Measurements from ENCODE around the gene CXorf58. TPM values are rescaled to one million over a fixed set of nuclear protein-coding genes. Genes with fewer than 3 reads are reported as not detected.

CXorf58 gene
- total and polyA plus RNA-seq, 3 donors from 2014 or later = 2.6 to 6.5 (median 5.7) TPM

GRCh38 chrX:23870041-23870440 lies 37.8 kb upstream of the CXorf58 start:
- TF ChIP-seq POLR2A (IDR thresholded peaks at IDR 0.05) = no peak
- no peak for TF ChIP-seq CTCF (IDR thresholded peaks at IDR 0.05)
- intact Hi-C loops (cut with DNase I; ENCODE audit: low total_unique reads) = no loop called here
- Histone ChIP-seq H3K27ac (no peak overlapping the region), H3K9me3 (no peaks in the 10 kb centered on the region), H3K36me3 (ENCODE audit: low read depth, missing control alignments) (no peaks in the 10 kb centered on the region), H3K4me3 (no peak overlapping the region), H3K27me3 (no peaks in the 10 kb centered on the region), H3K4me1 (no peaks in the 10 kb centered on the region)
- WGBS, 2 donors = 97 to 100% methylated on average over 2 of the region's 2 CpGs
- no peak for DNase-seq

DNA sequence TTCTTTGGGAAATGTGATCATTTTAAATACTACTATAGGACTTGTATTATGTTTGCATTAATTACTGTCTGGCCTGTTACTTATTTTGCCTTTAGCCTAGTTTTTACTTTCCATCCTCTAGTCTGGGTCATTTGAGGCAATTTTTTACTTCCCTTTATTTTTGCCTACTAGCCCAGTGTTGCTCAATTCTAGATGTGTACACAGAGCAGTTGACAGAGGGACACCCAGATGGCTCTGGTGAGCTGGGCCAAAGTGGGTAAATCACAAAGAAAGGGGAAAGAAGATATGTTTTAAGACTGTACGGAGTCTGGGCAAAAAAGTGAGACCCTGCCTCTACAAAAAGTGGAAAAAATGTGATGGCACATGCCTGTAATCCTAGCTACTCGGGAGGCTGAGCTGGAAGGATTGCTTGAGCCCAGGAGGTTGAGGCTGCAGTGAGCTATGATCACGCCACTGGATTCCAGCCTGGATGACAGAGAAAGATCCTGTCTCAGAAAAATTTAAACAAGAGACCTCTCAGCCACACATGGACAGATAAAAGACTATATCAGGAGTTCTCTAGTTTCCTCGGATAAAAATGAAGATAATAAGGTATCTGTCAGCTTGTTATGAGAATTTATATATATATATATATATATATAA lies 35.8 kb upstream of the CXorf58 start:
- no peak overlapping the region for H3K27ac ChIP-seq
- H3K27me3 ChIP-seq = no peaks in the 10 kb centered on the region
- DNase-seq = no peak
- H3K36me3 ChIP-seq (ENCODE audit: low read depth, missing control alignments) = no peaks in the 10 kb centered on the region
- H3K9me3 ChIP-seq = no peaks in the 10 kb centered on the region
- no peaks in the 10 kb centered on the region for H3K4me1 ChIP-seq
- intact Hi-C loops (cut with DNase I; ENCODE audit: low total_unique reads) = no loop called here
- no peak overlapping the region for H3K4me3 ChIP-seq
- no peak for TF ChIP-seq CTCF (IDR thresholded peaks at IDR 0.05)
- TF ChIP-seq POLR2A (IDR thresholded peaks at IDR 0.05) = no peak
- 83 to 91% methylated on average over 4 of the region's 4 CpGs for WGBS, 2 donors

DNA sequence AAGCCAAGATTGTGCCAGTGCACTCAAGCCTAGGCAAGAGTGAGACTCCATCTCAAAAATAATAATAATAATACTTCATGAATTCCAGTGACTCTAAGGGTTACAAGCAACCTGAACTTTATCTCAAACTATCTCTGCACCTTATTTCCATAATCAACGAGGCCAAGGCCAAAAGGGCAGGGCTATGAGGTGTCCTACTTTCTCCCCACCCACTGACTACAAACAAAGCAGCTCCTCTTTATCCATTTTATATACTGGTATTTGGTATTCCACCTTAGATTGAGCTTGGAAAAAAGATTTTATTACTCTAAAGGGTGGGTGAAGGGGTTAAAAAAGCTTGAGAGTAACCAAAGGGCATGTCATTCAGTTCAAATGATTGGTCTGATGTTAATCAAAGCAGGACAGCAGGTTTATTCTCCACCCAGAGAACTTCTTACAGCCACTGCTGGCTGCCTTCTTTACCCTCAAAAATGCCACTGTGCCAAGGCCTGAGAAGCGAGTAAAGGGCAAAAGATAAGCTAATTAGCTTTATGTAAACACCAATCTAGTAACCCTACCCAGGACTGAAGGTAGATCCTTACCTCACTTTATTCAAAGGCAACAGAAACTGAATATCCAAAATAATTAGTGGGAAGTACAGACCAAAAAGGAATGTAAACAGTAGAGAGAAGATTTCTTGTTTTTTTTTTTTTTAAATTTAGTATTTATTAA lies 28.3 kb upstream of the CXorf58 start:
- no peak for DNase-seq
- 61 to 69% methylated on average over 2 of the region's 2 CpGs for WGBS, 2 donors
- no peak overlapping the region for H3K27ac ChIP-seq
- intact Hi-C loops (cut with DNase I; ENCODE audit: low total_unique reads) = no loop called here
- no peak overlapping the region for H3K4me3 ChIP-seq
- H3K27me3 ChIP-seq = no peaks in the 10 kb centered on the region
- no peaks in the 10 kb centered on the region for H3K4me1 ChIP-seq
- TF ChIP-seq POLR2A (IDR thresholded peaks at IDR 0.05) = no peak
- no peak for TF ChIP-seq CTCF (IDR thresholded peaks at IDR 0.05)
- no peaks in the 10 kb centered on the region for H3K9me3 ChIP-seq
- H3K36me3 ChIP-seq (ENCODE audit: low read depth, missing control alignments) = no peaks in the 10 kb centered on the region

- 65 to 75% methylated on average over 9 of the region's 9 CpGs for WGBS, 2 donors
- no peak overlapping the region for H3K4me3 ChIP-seq
- no peak for DNase-seq
- H3K9me3 ChIP-seq = no peaks in the 10 kb centered on the region
- H3K27ac ChIP-seq = no peak overlapping the region
- no peaks in the 10 kb centered on the region for H3K36me3 ChIP-seq (ENCODE audit: low read depth, missing control alignments)
- intact Hi-C loops (cut with DNase I; ENCODE audit: low total_unique reads) = no loop called here
- TF ChIP-seq CTCF (IDR thresholded peaks at IDR 0.05) (no peak), POLR2A (IDR thresholded peaks at IDR 0.05) (no peak)
- H3K27me3 ChIP-seq = no peaks in the 10 kb centered on the region
- H3K4me1 ChIP-seq = no peaks in the 10 kb centered on the region
Measured at GRCh38 chrX:23883737-23884354, 24.0 kb upstream of the CXorf58 start.

All from testis (tissue), 3 donors.